HuH-7 (cell line): ENCODE measurements around the gene TMEM235.

Source experiments
- DNase-seq: peaks from one replicate; pipeline ENCODE4 v3.0.0; 2011; ENCODE audit warnings: low spot score

TMEM235 gene

DNA sequence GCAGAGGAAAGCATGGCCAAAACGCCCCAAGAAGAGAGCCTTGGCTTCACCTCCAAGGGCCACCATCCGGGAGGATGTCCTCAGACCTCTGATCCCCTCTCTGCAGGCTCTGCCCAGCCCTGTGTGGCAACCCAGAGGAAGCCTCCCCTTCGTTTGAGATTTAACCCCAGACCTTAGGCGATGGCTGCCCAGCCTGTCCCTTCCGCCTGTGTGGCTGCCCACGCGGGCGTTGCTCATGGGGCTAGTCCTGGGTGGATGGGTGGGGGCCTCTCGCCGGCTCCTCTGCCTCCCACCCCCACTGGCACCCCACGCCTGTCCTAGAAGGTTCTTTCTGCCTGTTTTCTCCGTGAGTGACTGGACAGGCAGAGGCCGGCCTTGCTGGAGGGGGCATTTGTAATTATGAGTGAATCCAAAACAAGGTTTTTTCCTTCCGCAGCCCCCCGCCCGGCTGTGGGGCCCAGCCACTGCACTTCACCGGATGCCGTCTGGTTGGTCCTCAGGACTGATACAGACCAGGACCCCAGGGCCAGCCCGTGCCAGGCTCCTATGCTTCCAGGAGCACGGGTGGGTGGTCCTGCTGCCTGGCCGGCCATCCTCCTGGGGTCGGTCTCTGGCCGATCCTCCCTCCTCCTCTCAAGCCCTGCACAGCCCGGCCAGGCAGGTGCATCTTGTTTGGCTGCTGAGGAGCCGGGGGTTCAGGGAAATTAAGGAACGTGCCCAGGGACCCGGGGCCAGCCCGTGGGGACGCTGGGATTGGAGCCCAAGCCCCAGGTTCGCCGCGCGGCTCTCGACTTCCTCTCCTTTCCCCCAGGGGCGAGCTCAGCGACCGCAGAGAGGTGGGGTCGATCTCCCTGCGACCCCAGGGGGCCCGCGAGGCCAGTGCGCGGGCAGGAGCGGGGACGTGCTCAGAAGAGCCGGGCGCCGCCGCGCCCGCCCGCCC lies at the start of gene TMEM235:
Gene TMEM235 (plus strand): TSS at position 636 of the 940 bp plus-strand sequence. CDS start 393 bp downstream, outside the sequence.
- DNase-seq: no peak

DNA sequence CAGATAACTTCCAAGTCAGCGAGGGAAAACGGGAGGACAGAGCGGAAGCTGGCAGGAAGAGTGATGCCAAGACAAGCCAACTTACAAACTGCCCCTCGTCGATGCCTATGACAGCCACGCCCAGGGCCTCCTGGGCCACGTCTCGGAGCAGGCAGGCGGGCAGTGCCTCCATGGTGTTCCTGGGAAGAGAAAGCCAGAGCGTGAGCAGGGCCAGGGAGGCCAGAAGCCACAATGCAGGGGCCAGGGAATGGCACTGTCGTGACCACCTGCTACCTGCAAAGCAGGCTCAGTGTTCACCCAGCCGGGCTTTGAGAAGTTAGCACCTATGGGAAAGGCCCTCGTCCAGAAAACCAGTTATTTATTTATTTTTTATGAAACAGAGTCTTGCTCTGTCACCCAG lies 48.9 kb upstream of the TMEM235 start:
- no peak for DNase-seq

DNA sequence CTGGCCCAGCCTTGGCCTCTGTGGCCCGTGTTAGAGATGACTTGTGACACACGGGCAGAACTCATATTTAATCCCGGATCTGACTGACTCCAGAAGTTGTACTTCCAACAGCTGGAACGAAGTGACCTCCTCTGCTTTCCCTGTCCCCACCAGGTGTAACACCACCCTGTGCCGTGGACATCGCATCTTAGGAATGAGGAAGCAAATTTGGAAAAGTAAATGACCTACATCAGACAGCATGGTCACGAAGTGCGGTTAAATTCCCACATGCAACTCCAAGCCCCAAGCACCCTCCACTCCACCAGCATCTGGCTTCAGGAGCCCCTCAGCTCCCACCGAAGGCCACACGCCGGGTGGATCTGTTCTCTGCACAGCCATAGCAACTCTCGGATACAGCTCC lies 47.5 kb upstream of the TMEM235 start:
- no peak for DNase-seq

DNA sequence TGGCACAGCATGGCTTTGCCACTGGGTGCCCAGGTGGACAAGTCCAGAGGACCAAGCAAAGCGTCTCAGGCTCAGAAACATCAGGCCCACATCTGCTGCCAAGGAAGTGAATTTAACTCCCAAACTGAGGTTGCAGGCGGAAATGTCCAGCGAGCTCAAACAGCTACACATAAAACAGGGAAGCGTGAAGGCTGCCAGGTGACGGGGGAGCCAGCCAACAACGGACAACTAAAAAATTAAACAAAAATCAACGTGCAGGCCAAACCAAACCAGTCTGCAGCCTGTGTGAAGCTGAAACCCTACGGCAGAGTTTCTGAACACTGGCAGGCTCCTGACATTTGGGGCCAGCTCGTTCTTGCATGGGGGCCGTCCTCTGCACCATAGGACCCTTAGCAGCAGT lies 47.1 kb upstream of the TMEM235 start:
- no peak for DNase-seq

DNA sequence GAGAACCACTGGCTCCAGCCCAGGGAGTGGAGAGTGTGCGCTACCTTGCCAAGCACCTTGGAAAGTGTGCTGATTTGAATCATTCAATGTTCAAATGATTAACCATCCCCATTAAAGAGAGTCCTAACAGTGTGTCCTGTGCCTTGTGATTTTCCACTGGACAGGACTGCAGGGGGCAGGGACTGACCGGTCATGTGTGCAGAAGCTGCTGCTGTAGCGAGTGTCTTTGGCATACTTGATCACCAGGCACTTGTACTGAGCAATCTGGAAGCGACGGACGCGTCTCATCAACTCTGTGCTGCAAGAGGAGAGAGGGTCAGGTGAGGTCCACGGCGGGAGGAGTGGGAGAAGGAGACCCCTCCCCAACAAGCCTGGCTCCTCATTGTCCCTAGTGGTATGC lies 46.6 kb upstream of the TMEM235 start:
- DNase-seq: no peak

DNA sequence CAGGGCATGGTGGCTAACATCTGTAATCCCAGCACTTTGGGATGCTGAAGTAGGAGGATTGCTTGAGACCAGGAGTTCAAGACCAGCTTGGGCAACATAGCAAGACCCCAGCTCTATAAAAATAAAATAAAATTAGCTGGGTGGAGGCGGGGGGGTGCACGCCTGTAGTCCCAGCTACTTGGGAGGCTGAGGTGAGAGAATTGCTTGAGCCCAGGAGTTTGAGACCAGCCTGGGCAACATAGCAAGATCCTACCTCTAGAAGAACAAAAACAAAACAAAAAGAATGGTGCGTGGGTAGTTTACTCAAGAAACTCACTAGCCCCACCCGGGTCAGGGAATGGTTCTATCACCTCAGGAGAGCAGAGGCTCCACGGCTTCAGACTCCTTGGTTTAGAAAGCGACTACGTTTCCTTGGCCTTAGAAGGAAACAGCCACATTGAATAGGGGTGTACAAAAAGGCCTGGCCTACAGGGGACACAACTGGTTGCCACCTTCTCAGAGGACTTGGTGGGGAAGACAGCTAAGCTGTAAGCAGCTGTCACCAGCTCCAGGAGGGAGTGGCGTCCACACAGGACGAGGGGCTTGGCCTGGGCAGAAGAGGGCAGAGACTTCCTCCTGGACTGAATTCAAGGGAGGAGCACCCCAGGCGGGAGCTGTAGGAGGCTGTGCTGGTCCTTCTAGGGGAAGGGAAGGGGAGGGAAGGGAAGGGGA lies 45.3 kb upstream of the TMEM235 start:
- no peak for DNase-seq

DNA sequence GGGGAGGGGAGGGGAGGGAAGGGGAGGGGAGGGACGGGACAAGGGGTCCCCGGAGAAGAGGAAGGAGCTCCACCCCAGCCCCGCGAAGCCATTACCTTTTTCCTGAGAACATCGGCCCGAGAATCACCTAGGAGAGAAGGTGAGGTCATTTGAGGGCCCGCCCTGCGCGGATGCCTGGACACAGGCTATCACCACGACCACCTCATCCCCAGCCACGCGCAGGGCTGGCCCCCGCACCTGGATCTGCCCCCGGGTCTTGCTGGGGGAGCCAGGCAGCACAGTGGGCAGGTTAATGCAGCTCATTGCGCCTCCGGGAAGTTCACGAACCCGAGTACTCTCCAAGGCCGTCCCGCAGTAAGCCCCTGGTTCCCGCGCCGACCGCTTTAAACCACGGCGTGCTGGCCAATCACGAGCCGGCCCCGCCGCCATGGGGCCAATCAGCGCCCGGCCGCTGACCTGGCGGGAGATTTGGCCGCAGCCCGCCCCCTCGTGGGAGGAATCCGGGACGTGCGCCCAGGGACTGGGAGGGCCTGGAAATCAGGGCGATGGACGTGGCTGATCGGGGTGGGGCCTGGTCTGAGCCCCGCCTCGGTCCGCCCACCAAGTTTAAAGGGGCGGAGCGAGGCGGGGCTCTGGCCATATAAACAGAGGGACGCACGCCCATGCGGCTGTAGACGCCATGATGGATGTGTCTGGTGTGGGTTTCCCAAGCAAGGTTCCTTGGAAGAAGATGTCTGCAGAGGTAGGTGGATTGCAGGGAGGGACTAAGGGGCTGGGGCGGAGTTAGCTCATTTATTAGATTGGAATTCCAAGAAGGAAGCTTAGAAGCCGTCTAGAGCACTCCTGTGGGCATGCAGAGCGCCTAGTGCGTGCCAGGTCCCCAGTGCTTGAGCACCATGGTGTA lies 44.5 kb upstream of the TMEM235 start, which contains the start of the genes AFMID and TK1:
Gene AFMID (plus strand): TSS at position 671 of the 904 bp plus-strand sequence. CDS start 9 bp downstream, at position 680.
Gene TK1 (minus strand): TSS at position 361 of the 904 bp plus-strand sequence. CDS start 58 bp downstream, at position 303.
- peak; percentile 98 for DNase-seq

DNA sequence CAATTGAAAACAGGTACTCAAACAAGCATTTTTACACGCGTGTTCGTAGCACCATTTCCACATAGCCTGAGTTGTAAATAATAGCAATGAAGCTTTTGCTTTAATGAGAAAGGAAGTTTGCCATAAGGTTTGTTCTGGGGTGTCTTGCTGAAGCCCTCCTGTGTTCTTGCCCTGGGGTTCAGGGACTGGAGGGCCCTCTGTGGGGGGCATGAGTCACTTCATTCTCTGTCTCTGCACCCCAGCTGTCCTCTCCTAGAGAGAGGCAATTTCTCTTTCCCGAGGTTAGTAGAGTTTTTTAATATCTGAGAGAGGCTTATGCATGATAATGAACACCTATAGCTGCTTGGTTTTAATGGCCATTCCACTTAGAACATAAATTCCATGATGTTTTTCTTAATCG lies 34.7 kb upstream of the TMEM235 start:
- DNase-seq: no peak

DNA sequence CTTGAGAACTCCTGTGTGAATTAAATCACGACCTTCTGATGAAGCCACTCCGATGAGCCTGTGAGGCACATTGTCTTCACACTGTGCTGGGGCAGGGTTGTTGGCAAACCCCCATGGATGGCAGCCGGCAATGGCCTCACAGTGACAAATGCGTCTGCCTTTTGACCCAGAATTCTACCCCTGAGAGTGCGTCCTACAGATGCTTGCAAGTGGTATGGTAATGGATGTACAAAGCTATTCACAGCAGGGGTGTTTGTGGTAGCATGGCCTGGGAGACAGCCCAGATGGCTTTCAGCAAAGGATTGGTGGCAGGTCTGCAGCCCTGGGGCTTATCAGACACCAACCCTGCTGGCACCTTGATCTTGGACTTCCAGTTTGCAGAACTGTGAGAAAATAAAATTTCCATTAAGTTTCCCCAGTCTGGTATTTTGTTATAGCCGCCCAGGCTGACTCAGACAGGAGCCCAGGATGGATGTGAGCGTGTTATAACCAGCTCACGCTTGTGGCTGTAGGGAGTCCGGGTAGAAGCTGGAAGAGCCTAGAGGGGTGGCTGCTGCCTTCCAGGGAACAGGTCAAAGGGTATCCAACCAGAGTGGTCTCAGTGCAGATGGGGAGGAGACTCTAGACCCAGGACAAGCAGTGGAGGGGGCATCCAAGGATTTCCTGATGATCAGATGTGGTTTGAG lies 34.1 kb upstream of the TMEM235 start:
- no peak for DNase-seq

DNA sequence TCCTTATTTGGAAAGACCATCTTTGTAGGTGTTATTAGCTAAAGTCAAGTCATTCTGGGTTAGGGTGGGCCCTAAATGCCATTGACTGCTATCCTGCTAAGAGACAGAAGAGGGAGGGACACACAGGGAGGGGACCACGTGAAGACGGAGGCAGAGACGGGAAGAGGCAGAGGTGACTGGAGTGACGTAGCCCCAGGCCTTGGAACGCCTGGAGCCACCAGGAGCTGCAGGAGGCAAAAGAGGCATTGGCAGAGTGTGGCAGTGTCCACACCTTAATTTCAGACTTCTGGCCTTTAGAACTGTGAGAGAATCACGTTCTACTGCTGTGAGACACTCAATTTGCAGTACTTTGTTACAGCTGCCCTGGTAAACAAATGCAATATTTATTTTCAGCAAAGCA lies 31.0 kb upstream of the TMEM235 start:
- no peak for DNase-seq

DNA sequence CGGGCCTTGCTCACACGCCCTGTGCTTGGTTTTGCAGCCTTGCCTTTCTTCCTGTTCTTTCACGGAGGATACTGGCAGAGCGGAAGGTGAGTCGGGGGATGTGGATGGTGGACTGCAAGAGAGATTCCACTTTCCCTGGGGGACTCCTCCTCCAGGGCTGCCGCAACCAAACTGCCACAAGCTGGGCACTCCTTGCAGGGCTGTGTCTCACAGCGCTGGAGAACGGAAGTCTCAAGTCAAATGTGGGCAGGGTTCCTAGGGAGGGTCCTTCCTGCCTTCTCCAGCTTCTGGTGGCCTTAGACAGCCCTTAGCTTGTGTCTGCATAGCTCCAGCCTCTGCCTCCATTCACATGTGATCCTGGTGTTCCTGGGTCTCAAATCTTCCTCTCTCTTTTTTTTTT lies 28.8 kb upstream of the TMEM235 start:
- DNase-seq: no peak

DNA sequence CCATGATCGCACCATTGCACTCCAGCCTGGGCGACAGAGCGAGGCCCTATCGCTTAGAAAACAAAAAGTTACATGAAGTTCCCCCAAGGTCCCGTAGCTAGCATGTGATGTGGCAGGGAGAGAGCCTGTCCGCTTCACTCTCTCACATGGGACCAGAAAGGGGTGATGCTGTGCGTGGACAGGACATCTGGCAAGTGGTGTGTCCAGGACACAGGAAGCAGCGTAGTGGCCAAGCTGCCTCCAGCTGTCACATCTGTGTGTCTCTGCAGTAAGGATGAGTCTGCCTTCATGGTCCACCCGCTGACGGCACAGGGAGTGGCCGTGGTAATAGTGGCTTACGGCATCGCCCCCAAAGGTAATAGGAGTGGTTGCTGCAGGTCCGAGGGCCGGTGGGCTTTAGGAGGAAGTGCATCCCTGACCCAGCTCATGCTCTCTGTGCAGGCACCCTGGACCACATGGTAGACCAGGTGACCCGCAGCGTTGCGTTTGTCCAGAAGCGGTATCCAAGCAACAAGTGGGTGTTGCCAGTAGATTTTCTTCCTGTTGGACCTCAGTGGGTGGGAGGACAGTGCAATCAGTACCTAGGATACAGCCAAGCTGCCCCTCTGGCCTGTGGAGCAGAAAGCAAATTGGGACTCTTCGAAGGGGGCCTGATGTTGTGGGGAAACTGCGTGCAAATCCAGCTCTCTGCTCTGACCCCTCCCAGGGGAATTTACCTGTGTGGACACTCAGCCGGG lies 26.9 kb upstream of the TMEM235 start:
- DNase-seq: no peak

DNA sequence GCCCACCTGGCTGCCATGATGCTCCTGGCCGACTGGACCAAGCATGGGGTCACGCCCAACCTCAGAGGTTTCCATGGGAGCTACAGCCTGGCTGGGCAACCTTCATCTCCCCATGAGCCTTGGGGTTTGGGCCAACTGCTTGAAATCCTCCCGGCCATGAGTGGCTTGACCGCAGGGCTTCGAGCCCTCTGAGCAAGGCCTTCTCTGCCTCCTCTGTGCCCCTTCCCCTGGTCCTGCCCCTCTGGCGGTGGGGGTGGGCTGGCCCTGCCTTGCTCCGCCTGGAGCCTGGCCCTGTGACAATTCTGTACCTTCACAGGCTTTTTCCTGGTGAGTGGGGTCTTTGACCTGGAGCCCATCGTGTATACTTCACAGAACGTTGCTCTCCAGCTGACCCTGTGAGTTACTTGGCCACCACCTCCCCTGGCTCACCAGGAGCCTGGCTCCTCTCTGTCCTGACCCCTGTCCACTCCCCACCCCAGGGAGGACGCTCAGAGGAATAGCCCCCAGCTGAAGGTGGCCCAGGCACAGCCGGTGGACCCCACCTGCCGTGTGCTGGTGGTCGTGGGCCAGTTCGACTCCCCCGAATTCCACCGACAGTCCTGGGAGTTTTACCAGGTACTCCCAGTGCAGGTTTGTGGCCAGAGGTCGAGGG lies 26.2 kb upstream of the TMEM235 start:
- no peak for DNase-seq

DNA sequence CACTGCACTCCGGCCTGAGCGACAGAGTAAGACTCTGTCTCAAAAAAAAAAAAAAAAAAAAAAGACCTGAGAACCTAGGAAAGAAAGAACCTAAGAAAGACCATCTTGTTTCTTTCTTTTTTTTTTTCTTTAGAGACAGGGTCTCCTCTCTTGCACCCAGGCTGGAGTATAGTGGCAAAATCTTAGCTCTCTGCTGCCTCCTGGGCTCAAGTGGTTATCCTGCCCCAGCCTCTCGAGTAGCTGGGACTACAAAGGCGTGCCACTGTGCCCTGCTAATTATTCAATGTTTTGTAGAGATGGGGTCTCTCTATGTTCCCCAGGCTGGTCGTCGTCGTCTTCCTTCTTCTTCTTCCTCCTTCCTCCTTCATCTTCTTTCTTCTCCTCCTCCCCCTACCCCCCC lies 25.1 kb upstream of the TMEM235 start:
- DNase-seq: no peak

DNA sequence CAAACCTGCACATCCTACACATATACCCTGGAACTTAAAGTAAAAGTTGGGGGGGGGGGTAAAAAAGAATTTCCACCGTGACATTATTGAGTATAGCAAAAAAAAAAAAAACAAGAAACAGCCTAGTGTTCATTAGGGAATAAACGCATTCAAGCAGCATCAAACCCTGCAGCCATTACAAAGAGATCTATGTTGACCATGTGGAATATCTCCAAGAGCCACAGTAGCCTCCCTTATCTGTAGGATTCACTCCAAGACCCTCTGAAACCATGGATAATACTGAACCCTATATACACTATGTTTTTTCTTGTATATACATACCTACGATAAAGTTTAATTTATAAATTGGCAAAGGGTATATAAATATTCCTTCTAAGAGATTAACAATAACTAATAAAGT lies 22.9 kb upstream of the TMEM235 start:
- no peak for DNase-seq

DNA sequence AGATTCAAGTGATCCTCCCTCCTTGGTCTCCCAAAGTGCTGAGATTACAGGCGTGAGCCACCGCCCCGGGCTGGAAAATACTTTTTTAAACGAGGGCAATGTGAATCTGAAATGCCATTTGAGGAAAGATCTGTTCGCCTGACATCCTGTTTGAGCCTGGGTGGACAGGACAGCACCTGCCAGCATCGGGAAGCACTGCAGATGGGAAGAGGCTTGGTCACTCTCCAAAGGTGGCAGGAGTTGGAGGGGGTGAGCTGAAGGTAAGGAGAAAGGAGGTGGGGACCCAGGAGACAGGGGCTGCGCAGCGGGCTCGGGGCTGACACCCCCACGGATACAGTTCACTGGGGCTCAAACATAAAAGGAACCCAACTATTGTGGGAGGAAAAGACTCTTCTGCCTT lies 21.3 kb upstream of the TMEM235 start:
- no peak for DNase-seq

DNA sequence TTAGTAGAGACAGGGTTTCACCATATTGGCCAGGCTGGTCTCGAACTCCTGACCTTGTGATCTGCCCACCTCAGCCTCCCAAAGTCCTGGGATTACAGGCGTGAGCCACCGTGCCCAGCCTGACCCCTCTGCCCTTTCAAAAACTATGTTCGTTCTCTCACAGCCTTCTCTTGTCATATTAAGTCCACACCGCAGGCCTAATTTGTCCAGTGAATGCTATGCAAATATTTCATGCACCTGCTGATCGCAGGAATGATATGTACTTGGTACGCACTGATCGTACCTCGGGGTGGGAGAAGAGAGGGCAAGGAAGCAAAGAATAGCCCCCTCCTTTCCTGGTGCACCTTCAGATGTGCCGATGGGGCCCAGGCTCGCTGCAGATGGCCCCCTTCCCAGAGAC lies 20.4 kb upstream of the TMEM235 start:
- DNase-seq: no peak

DNA sequence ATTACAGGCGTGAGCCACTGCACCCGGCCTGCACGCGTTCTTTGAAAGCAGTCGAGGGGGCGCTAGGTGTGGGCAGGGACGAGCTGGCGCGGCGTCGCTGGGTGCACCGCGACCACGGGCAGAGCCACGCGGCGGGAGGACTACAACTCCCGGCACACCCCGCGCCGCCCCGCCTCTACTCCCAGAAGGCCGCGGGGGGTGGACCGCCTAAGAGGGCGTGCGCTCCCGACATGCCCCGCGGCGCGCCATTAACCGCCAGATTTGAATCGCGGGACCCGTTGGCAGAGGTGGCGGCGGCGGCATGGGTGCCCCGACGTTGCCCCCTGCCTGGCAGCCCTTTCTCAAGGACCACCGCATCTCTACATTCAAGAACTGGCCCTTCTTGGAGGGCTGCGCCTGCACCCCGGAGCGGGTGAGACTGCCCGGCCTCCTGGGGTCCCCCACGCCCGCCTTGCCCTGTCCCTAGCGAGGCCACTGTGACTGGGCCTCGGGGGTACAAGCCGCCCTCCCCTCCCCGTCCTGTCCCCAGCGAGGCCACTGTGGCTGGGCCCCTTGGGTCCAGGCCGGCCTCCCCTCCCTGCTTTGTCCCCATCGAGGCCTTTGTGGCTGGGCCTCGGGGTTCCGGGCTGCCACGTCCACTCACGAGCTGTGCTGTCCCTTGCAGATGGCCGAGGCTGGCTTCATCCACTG lies 17.3 kb upstream of the TMEM235 start, which contains the start of gene BIRC5:
Gene BIRC5 (plus strand): TSS at position 238 of the 690 bp plus-strand sequence. CDS start 64 bp downstream, at position 302.
- peak; percentile 93 for DNase-seq

DNA sequence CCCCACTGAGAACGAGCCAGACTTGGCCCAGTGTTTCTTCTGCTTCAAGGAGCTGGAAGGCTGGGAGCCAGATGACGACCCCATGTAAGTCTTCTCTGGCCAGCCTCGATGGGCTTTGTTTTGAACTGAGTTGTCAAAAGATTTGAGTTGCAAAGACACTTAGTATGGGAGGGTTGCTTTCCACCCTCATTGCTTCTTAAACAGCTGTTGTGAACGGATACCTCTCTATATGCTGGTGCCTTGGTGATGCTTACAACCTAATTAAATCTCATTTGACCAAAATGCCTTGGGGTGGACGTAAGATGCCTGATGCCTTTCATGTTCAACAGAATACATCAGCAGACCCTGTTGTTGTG lies 16.7 kb upstream of the TMEM235 start:
- DNase-seq: no peak
